H9 (cell line): ENCODE results near the gene MYEF2. TPM values are rescaled to one million over a fixed set of nuclear protein-coding genes. Genes with fewer than 3 reads are reported as not detected.

Source experiments
- DNase-seq: peaks from one replicate; pipeline ENCODE4 v3.0.0-alpha.2; 2017
- H2AFZ ChIP-seq: one replicate; pipeline ENCODE4 v1.6.1; 2013; ENCODE audit warnings: mild to moderate bottlenecking, low read length, control low read depth, moderate library complexity
- H2AK5ac ChIP-seq: 2 replicates; pipeline ENCODE4 v1.6.1; 2013; ENCODE audit warnings: low read length, control low read depth, mixed read lengths; ENCODE audit not compliant: insufficient read length
- H2BK120ac ChIP-seq: one replicate; pipeline ENCODE4 v1.6.1; 2013; ENCODE audit warnings: low read depth, mild to moderate bottlenecking, low read length, control low read depth, inconsistent platforms; ENCODE audit not compliant: poor library complexity, severe bottlenecking
- H2BK12ac ChIP-seq: 2 replicates; pipeline ENCODE4 v1.6.1; 2013; ENCODE audit warnings: low read length, control low read depth, mixed read lengths, low read depth; ENCODE audit not compliant: insufficient read length
- H2BK15ac ChIP-seq: 2 replicates; pipeline ENCODE4 v1.6.1; 2013; ENCODE audit warnings: low read depth, low read length, control low read depth
- H2BK20ac ChIP-seq: one replicate; pipeline ENCODE4 v1.6.1; 2013; ENCODE audit warnings: low read depth, mild to moderate bottlenecking, low read length, control low read depth, inconsistent platforms; ENCODE audit not compliant: poor library complexity, severe bottlenecking
- H2BK5ac ChIP-seq: 2 replicates; pipeline ENCODE4 v1.6.1; 2013; ENCODE audit warnings: low read length, control low read depth, mixed read lengths; ENCODE audit not compliant: insufficient read length
- H3K14ac ChIP-seq: 2 replicates; pipeline ENCODE4 v1.6.1; 2013; ENCODE audit warnings: low read length, control low read depth; ENCODE audit not compliant: insufficient read depth
- H3K18ac ChIP-seq: 2 replicates; pipeline ENCODE4 v1.6.1; 2013; ENCODE audit warnings: low read depth, mild to moderate bottlenecking, mixed read lengths, low read length, control low read depth; ENCODE audit not compliant: insufficient read length
- H3K23ac ChIP-seq: 2 replicates; pipeline ENCODE4 v1.6.1; 2013; ENCODE audit warnings: low read length, control low read depth, mixed read lengths, low read depth; ENCODE audit not compliant: insufficient read length
- H3K23me2 ChIP-seq: 2 replicates; pipeline ENCODE4 v1.6.1; 2013; ENCODE audit warnings: low read depth, mild to moderate bottlenecking, mixed read lengths, low read length, control low read depth; ENCODE audit not compliant: insufficient read length, poor library complexity, severe bottlenecking
- H3K27ac ChIP-seq: 2 replicates; pipeline ENCODE4 v1.5.1; 2013; ENCODE audit warnings: low read length, control low read depth, mixed read lengths, low read depth; ENCODE audit not compliant: insufficient read length
- H3K27me3 ChIP-seq: 2 replicates; pipeline ENCODE4 v1.6.1; 2013; ENCODE audit warnings: low read length, control low read depth, inconsistent platforms; ENCODE audit not compliant: insufficient read depth
- H3K4ac ChIP-seq: 2 replicates; pipeline ENCODE4 v1.6.1; 2013; ENCODE audit warnings: low read depth, mild to moderate bottlenecking, control low read depth, inconsistent platforms, low read length, moderate library complexity
- H3K4me1 ChIP-seq: 2 replicates; pipeline ENCODE4 v1.6.1; 2013; ENCODE audit warnings: low read length, control low read depth, inconsistent platforms; ENCODE audit not compliant: insufficient read depth
- H3K4me2 ChIP-seq: 2 replicates; pipeline ENCODE4 v1.6.1; 2013; ENCODE audit warnings: low read length, control low read depth, mixed read lengths; ENCODE audit not compliant: insufficient read length, insufficient read depth
- H3K56ac ChIP-seq: 2 replicates; pipeline ENCODE4 v1.6.1; 2013; ENCODE audit warnings: low read depth, mild to moderate bottlenecking, mixed read lengths, low read length, control low read depth; ENCODE audit not compliant: insufficient read length
- H3K79me1 ChIP-seq: 2 replicates; pipeline ENCODE4 v1.6.1; 2013; ENCODE audit warnings: low read depth, mild to moderate bottlenecking, moderate library complexity, low read length, control low read depth, inconsistent platforms; ENCODE audit not compliant: insufficient read depth, poor library complexity, severe bottlenecking
- H3K79me2 ChIP-seq: 2 replicates; pipeline ENCODE4 v1.6.1; 2013; ENCODE audit warnings: low read length, control low read depth, inconsistent platforms; ENCODE audit not compliant: insufficient read depth
- H3K9ac ChIP-seq: 2 replicates; pipeline ENCODE4 v1.6.1; 2013; ENCODE audit warnings: low read length, control low read depth, mixed read lengths; ENCODE audit not compliant: insufficient read length; ENCODE audit errors: extremely low read depth
- H3K9me3 ChIP-seq: one replicate; pipeline ENCODE4 v1.6.1; 2013; ENCODE audit warnings: low read depth, low read length, inconsistent platforms; ENCODE audit not compliant: control insufficient read depth
- H3T11ph ChIP-seq: one replicate; pipeline ENCODE4 v1.6.1; 2013; ENCODE audit warnings: mild to moderate bottlenecking, low read length, control low read depth, inconsistent platforms
- H4K20me1 ChIP-seq: one replicate; pipeline ENCODE4 v1.6.1; 2013; ENCODE audit not compliant: control insufficient read depth, insufficient read length, insufficient read depth
- H4K5ac ChIP-seq: 2 replicates; pipeline ENCODE4 v1.6.1; 2013; ENCODE audit warnings: low read depth, mild to moderate bottlenecking, mixed read lengths, low read length, control low read depth; ENCODE audit not compliant: insufficient read length
- H4K8ac ChIP-seq: replicated peaks from 2 replicates; pipeline ENCODE4 v1.6.1; 2013; ENCODE audit warnings: low read length, control low read depth, mixed read lengths, low read depth; ENCODE audit not compliant: insufficient read length
- H4K91ac ChIP-seq: 2 replicates; pipeline ENCODE4 v1.6.1; 2013; ENCODE audit warnings: low read depth, mild to moderate bottlenecking, moderate library complexity, mixed read lengths, low read length, control low read depth; ENCODE audit not compliant: insufficient read length
- H3K27ac Mint-ChIP-seq, 3 experiments: 2 replicates in 2 of 3; 3 replicates in 1 of 3; pipeline ENCODE4 v1.8.0; 2020 to 2021; ENCODE audit warnings: mixed read lengths in 3 of 3, mild to moderate bottlenecking in 1 of 3, moderate library complexity in 1 of 3
- H3K27me3 Mint-ChIP-seq: 2 replicates; pipeline ENCODE4 v1.8.0; 2021; ENCODE audit warnings: low read depth, mild to moderate bottlenecking, moderate library complexity, mixed read lengths
- H3K36me3 Mint-ChIP-seq, 3 experiments: 2 replicates in 2 of 3; 3 replicates in 1 of 3; pipeline ENCODE4 v1.8.0; 2020 to 2021; ENCODE audit warnings: low read depth in 3 of 3, mixed read lengths in 3 of 3; ENCODE audit not compliant: insufficient read depth in 1 of 3
- H3K4me1 Mint-ChIP-seq, 2 experiments: 2 replicates each; pipeline ENCODE4 v1.8.0; 2020; ENCODE audit warnings: mixed read lengths in 2 of 2
- H3K4me3 Mint-ChIP-seq, 2 experiments: 2 replicates in 1 of 2; 3 replicates in 1 of 2; pipeline ENCODE4 v1.8.0; 2020 to 2021; ENCODE audit warnings: mild to moderate bottlenecking in 2 of 2, mixed read lengths in 2 of 2, moderate library complexity in 1 of 2
- H3K9me3 Mint-ChIP-seq, 2 experiments: 2 replicates in 1 of 2; 3 replicates in 1 of 2; pipeline ENCODE4 v1.8.0; 2020; ENCODE audit warnings: mild to moderate bottlenecking in 2 of 2, mixed read lengths in 2 of 2, moderate library complexity in 1 of 2
- WGBS: extraction: QIAGEN DNeasy Blood & Tissue Kit; methylation state at CpG from one replicate; pipeline ENCODE4 v1.1.7; 2013; ENCODE audit warnings: missing lambda C conversion rate, low lambda C conversion rate, mixed read lengths; ENCODE audit not compliant: insufficient read length; ENCODE audit errors: extremely low coverage; 5-methylcytosine and 5-hydroxymethylcytosine counted together
- total RNA-seq: library from RNA; stranded (reverse); gene quantifications from 2 replicates; pipeline ENCODE4 v1.2.1, GENCODE V29; 2021
- TF ChIP-seq, protein P1 (sequence below): fragments of 200-600 bp; sonication (generic); conservative IDR thresholded peaks from 3 replicates; pipeline ENCODE4 v1.8.0; 2021; ENCODE audit warnings: antibody characterized with exemption, mild to moderate bottlenecking

The MYEF2 gene
- total RNA-seq, 1 experiment from 2014 or later = 85.2 TPM

DNA sequence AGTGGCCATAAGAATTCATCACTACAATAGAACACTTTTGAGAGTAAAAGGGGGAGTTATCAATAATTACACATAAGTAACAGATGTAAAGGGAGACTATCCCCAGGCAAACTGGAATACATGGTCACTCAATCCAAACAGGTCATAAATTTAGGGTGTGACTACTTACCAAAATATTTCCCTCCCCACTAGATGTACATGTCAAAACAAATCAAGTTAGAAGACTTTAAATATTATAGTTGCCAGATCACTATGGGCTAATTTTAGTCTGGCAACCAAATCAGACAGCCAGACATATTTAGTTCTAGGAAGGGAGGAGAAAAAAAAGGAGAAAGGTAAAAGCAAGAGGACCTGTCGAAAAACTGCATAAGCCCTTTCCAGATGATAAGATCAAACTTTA, 34.2 kb downstream of the MYEF2 start:
- TF ChIP-seq, protein P1, sequence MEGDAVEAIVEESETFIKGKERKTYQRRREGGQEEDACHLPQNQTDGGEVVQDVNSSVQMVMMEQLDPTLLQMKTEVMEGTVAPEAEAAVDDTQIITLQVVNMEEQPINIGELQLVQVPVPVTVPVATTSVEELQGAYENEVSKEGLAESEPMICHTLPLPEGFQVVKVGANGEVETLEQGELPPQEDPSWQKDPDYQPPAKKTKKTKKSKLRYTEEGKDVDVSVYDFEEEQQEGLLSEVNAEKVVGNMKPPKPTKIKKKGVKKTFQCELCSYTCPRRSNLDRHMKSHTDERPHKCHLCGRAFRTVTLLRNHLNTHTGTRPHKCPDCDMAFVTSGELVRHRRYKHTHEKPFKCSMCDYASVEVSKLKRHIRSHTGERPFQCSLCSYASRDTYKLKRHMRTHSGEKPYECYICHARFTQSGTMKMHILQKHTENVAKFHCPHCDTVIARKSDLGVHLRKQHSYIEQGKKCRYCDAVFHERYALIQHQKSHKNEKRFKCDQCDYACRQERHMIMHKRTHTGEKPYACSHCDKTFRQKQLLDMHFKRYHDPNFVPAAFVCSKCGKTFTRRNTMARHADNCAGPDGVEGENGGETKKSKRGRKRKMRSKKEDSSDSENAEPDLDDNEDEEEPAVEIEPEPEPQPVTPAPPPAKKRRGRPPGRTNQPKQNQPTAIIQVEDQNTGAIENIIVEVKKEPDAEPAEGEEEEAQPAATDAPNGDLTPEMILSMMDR = no peak
- Histone ChIP-seq H3K18ac (no peak overlapping the region), H3K14ac (no peak overlapping the region), H3K23ac (no peak overlapping the region), H4K91ac (no peak overlapping the region), H3K56ac (no peak overlapping the region), H2BK20ac (no peak overlapping the region), H2BK5ac (no peak overlapping the region), H3K4me1 (no peaks in the 10 kb centered on the region), H4K20me1 (no peaks in the 10 kb centered on the region), H3K9ac (no peak overlapping the region), H3K27me3 (no peaks in the 10 kb centered on the region), H4K8ac (no peak overlapping the region), H3K79me1 (no peaks in the 10 kb centered on the region), H3K4ac (no peak overlapping the region), H2BK120ac (no peak overlapping the region), H3K27ac (no peak overlapping the region), H2BK15ac (no peak overlapping the region), H2AK5ac (no peak overlapping the region), H3K79me2 (no peaks in the 10 kb centered on the region), H2AFZ (no peak overlapping the region), H2BK12ac (no peak overlapping the region), H3K4me2 (no peak overlapping the region), H4K5ac (no peak overlapping the region), H3K9me3 (no peaks in the 10 kb centered on the region), H3T11ph (no peak overlapping the region), H3K23me2 (no peaks in the 10 kb centered on the region)
- Mint-ChIP-seq H3K27me3 (no peaks in the 10 kb centered on the region), H3K27ac (no peak overlapping the region), H3K36me3 (peaks cover 5 to 35% (median 34%) of the 10 kb centered on the region in 3 experiments; a peak in 6 of 7 replicates), H3K4me3 (no peak overlapping the region), H3K9me3 (no peaks in the 10 kb centered on the region), H3K4me1 (no peaks in the 10 kb centered on the region)
- no CpG with 5 or more reads among the region's 1 CpG for WGBS
- DNase-seq = no peak
